ENCODE data around the gene MTMR11.

MTMR11 gene

DNA sequence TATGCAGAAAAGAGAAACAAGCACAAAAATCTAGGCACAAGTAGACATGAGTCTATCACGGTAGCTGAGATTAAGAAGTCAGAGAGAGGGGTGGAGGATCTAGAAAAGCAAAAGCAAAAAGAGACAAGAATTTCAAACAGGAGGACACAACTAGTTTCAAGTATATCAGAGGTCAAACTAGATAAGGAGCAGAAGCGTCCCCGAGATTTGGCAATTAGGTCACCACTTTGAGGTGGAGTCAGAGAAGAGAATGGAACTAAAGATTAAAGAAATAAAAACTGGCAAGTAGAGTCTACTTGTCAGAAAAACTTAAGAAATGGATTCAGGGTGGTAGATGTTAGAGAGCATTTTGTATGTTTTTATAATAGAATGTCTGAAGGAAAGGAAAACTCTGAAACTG, 11.3 kb downstream of the MTMR11 start:
- TF ChIP-seq, protein P1, sequence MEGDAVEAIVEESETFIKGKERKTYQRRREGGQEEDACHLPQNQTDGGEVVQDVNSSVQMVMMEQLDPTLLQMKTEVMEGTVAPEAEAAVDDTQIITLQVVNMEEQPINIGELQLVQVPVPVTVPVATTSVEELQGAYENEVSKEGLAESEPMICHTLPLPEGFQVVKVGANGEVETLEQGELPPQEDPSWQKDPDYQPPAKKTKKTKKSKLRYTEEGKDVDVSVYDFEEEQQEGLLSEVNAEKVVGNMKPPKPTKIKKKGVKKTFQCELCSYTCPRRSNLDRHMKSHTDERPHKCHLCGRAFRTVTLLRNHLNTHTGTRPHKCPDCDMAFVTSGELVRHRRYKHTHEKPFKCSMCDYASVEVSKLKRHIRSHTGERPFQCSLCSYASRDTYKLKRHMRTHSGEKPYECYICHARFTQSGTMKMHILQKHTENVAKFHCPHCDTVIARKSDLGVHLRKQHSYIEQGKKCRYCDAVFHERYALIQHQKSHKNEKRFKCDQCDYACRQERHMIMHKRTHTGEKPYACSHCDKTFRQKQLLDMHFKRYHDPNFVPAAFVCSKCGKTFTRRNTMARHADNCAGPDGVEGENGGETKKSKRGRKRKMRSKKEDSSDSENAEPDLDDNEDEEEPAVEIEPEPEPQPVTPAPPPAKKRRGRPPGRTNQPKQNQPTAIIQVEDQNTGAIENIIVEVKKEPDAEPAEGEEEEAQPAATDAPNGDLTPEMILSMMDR (IDR thresholded peaks at IDR 0.05): no peak

DNA sequence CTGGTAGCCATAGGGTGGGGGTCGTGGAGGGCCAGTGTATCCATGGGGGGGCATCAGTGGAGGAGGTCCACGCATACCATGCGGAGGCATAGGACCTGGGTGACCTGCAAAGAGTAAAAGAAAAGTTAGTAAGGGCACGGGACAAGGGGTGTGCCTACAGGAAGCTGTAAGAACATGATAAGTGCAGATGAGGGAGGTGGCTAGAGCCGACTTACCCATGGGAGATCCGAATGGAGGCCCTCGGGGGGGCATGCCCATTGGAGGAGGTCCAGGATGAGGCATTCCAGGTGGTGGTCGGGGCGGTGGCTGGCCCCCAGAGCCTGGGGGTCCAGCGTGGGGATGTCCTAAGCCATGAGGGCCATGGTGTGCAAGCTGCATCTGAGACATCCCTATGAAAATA, 13.1 kb downstream of the MTMR11 start:
- TF ChIP-seq, protein P1 (IDR thresholded peaks at IDR 0.05): no peak

DNA sequence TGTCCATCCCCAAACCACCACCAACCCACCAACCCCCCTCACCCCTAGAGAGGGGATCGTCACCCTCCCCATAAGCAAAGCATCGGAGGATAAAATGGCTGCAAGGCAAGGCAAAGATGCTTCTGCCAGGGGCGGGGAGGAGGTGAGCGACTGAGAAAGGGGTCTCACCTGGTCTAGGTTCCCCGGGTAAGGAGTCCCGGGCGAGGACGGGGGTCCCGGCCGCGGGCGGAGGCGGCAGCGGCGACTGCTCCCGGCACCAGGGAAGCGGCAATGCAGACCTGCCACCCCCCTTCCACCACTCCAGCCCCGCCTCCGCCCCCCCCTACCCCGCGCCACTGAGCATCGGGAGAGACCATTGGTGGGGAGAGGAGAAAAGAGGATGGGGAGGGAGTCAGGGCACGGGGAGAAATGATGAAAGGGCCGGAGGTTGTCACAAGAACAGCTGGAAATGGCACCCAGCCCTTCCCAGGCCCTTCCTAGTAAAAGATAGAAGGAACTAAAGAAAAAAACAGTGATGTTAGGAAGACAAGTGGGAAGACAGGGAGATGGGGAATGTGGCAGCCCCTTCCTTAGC, 19.0 kb downstream of the MTMR11 start, which contains the start of gene SV2A:
Gene SV2A, minus strand, starts transcription at position 274 of the 574 bp plus-strand sequence. CDS start 4,004 bp downstream, outside the sequence.
- TF ChIP-seq, protein P1 (IDR thresholded peaks at IDR 0.05): no peak

DNA sequence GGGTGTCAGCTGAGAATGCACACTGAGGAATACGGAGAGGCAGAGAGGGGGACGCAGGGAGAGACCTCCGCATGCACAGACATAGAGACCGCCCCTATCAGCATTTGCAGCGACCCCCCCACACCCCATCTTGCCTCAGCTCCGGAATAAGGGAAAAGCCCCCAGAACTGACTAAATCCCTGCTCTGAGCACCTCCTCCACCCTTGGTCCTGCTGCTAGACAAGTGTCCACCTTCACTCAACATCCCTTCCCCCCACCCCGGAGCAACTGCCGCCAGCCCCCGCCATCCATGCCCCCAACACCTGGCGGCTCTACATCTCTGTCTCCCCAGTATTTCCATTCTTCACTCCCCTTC, 19.8 kb downstream of the MTMR11 start:
- TF ChIP-seq, protein P1 (IDR thresholded peaks at IDR 0.05): no peak

DNA sequence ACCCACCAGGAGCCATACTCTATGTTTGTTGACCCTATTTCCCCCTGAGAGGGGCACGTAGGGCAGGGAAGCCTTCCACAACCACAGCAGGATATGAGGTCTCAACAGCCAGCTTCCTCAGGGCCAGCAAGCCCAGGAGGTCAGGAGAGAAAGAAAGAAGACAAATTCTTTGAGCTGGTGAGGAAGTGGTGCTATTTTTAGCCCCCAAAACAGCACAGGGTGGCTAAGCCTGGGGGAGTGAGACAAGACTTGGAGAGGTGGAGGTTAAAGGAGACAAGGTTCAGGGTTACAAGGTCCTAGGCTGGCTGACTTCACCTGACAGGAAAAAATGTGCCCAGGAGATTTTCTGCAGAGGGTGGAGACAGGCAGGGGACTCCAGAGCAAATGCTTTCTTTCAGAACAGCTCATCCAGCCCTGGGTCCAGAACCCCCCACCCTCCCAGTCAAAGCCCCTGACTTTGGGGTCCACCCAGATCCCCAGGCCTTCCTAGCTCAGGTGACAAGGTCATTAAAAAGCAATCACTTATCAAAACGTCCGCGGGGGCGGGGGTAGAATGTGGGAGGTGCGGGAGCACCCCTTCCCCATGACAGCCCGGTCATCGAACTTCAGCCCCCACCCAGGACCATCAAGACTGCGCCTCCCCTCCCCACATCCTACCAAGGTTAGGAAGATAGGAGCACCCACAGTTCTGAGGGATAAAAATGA, 20.3 kb downstream of the MTMR11 start:
- TF ChIP-seq, protein P1 (IDR thresholded peaks at IDR 0.05): no peak

DNA sequence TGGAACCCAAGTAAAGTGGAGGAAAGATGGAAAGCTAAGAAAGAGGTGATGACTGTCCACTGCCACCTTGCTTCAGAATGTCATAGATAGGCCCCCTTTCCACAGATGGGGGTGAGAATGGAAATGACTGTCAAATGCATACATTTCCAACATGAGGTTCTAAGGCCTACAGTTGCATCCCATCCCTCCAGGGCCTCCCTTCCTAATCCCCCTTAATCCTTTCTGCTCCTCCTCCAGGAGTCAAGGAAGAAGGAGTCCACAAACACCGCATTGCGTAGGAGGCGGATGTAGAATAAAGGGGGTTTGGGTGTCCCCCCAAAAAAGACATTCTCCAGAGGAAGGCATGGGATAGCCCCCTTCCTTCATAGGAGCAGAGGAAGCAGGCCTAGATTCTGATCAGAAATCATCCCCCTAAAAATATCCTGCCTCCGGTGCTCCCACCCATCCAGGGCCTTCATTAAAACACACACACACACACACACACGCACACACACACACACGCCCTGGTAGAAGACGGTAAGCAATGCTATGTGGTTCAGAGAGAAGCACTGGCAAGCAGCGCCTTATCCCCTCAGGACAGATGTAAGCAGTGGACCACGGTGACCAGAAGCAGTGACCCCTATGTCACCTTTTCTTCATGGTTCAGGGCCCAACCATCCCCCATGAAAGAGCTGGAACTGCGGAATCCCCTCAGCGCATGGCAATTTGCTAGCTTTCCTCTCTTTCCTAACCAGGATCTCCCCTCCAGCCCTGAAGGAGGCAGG, 21.1 kb downstream of the MTMR11 start:
- TF ChIP-seq, protein P1 (IDR thresholded peaks at IDR 0.05): no peak

DNA sequence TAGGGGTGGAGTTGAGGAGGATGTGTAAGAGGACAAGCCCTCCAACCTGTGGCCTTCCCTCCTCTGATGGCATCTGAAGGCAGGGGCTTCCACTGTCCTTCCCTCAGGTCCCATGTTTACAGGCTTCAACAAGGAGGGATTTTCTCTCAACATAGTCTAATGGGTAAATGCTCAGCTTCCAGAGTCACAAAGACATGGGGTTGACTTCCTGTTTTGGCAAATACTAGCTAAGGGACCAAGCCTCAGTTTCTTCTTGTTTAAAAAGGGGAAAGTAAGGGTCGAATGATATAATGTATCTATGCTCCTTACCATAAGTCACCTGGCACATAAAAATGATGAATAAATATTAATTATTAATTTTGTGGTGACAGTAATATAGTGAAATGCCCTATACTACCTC, 22.1 kb downstream of the MTMR11 start:
- TF ChIP-seq, protein P1 (IDR thresholded peaks at IDR 0.05): no peak

All from LNCAP (cell line).